Smooth muscle cell (in vitro differentiated cells): Measurements from ENCODE around the gene SLC9A9. TPM values are rescaled to one million over a fixed set of nuclear protein-coding genes. Genes with fewer than 3 reads are reported as not detected.

Source experiments
- DNase-seq: peaks from one replicate; lab custom pipeline; 2025; ENCODE audit not compliant: unreplicated experiment; lab: John Stamatoyannopoulos, UW
- H2AFZ ChIP-seq: fragments of 200-600 bp; sonication (generic); 2 replicates; pipeline ENCODE4 v1.6.0; 2016; ENCODE audit warnings: antibody characterized with exemption, low read depth, mild to moderate bottlenecking
- H3F3A ChIP-seq: fragments of 200-600 bp; sonication (generic); 2 replicates; pipeline ENCODE4 v1.6.0; 2017; ENCODE audit warnings: antibody characterized with exemption, low read depth
- H3K27ac ChIP-seq: fragments of 200-600 bp; sonication (generic); 2 replicates; pipeline ENCODE4 v1.5.1; 2016; ENCODE audit warnings: low read depth, mild to moderate bottlenecking
- H3K27me3 ChIP-seq: fragments of 200-600 bp; sonication (generic); 2 replicates; pipeline ENCODE4 v1.6.1; 2016; ENCODE audit warnings: low read depth, mild to moderate bottlenecking
- H3K36me3 ChIP-seq: fragments of 200-600 bp; sonication (generic); 2 replicates; pipeline ENCODE4 v1.5.1; 2016; ENCODE audit warnings: low read depth
- H3K4me1 ChIP-seq: fragments of 200-600 bp; sonication (generic); 2 replicates; pipeline ENCODE4 v1.5.1; 2016; ENCODE audit warnings: low read depth
- H3K4me2 ChIP-seq: fragments of 200-600 bp; sonication (generic); 2 replicates; pipeline ENCODE4 v1.6.0; 2016; ENCODE audit warnings: mild to moderate bottlenecking
- H3K4me3 ChIP-seq: fragments of 200-600 bp; sonication (generic); 2 replicates; pipeline ENCODE4 v1.5.1; 2016; ENCODE audit warnings: mild to moderate bottlenecking
- H3K79me2 ChIP-seq: fragments of 200-600 bp; sonication (generic); 2 replicates; pipeline ENCODE4 v1.6.0; 2016; ENCODE audit warnings: low read depth, mild to moderate bottlenecking
- H3K9ac ChIP-seq: fragments of 200-600 bp; sonication (generic); 2 replicates; pipeline ENCODE4 v1.6.0; 2016; ENCODE audit warnings: low read depth
- H3K9me3 ChIP-seq: fragments of 200-600 bp; sonication (generic); replicated peaks from 2 replicates; pipeline ENCODE4 v1.5.1; 2016; ENCODE audit warnings: low read depth
- H4K20me1 ChIP-seq: fragments of 200-600 bp; sonication (generic); 2 replicates; pipeline ENCODE4 v1.6.0; 2016; ENCODE audit warnings: low read depth
- WGBS: methylation state at CpG from one replicate; pipeline ENCODE4 v1.1.7; 2016; ENCODE audit warnings: low lambda C conversion rate; 5-methylcytosine and 5-hydroxymethylcytosine counted together
- polyA plus RNA-seq: library from polyadenylated mRNA; unstranded; fragments of >200 nt; fragmentation: Nextera tagmentation; extraction: Ambion mirVana; gene quantifications from 2 replicates; pipeline ENCODE4 v1.2.1, GENCODE V29; 2016
- total RNA-seq: library from RNA; depleted of rRNA; stranded (reverse); fragments of >200 nt; gene quantifications from 2 replicates; pipeline ENCODE4 v1.2.3, GENCODE V29; 2014
- TF ChIP-seq, protein P1 (sequence below): fragments of 200-600 bp; sonication (generic); IDR thresholded peaks from 2 replicates; pipeline ENCODE4 v1.5.1; 2017; ENCODE audit warnings: borderline replicate concordance, mild to moderate bottlenecking, antibody characterized with exemption; ENCODE audit not compliant: insufficient read depth, poor library complexity, severe bottlenecking

Gene SLC9A9
- total and polyA plus RNA-seq, 2 experiments from 2014 or later = 4.0 to 8.9 TPM

DNA sequence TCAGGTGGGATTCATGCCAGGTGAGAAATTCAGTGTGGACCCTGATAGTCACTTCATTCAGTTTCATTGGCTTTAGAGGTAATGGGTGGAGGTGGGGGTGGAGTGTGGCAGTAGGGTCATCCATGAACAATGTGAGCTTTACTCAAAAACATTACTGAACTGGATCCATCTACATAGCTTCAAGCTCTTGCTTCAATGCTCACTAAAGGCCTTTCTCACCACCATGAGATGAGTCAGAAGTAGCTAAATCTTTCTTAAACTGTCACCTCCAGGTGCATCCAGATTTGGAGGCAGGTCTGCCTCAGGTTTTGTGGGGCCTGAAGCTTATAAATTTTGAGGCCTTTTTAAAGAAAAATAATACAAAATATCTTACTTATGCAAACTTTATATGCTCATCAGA is 365.1 kb downstream of the SLC9A9 start:
- H3K9me3 ChIP-seq = no peaks in the 10 kb centered on the region
- DNase-seq = no peak
- H3K79me2 ChIP-seq = no peaks in the 10 kb centered on the region

DNA sequence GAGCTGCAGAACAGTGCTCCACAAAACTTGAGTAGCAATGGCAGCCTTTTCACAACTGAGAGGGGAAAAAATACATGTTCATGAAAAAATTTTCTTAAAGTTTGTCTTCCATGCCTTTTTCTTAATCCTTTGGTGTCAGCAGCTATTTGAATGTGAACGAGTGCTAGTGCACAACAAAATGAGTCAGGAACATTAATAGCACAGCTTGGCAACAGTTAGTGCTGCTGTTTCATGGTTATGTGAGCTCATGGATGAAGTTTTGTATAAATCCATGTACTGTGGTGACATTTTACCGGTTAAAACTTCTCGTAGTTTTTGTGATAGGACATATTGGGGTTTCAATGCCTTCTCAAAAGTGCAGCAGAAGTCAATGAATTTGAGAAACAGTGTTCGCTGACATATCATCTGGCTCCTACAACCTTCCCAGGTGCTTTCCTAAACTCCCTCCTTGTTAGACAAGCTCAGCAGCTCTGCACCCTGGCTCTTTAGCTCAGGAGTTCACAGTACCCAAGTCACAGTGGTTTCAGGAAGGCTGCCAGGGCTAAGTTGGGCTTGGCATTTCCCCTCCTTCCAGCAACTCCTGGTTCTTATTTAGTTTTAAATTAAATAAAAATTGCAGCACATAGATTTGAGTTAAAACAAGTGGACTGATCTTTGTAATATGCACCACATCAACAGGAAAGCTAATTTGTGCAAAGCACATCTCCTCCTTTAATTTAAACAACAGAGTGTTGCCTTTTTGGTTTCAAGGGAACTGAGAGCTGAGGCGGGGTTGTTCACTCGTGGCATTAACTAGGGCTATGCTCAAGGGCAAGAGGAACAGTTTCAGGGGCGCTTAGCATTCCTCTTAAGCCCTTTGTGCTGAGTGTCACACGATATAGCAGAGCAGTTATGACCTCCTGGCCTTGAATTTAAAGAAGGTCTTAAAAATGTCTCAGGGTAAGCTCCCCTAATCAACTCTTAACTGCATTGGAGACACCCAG is 365.9 kb downstream of the SLC9A9 start:
- DNase-seq = no peak
- Histone ChIP-seq H3K4me1 (no peaks in the 10 kb centered on the region), H3K27me3 (no peaks in the 10 kb centered on the region), H3F3A (no peaks in the 10 kb centered on the region), H3K27ac (no peak overlapping the region), H3K79me2 (no peaks in the 10 kb centered on the region), H3K9ac (no peak overlapping the region), H2AFZ (no peak overlapping the region), H3K4me3 (no peak overlapping the region), H4K20me1 (no peaks in the 10 kb centered on the region), H3K4me2 (no peak overlapping the region), H3K9me3 (no peaks in the 10 kb centered on the region), H3K36me3 (no peaks in the 10 kb centered on the region)
- TF ChIP-seq, protein P1, sequence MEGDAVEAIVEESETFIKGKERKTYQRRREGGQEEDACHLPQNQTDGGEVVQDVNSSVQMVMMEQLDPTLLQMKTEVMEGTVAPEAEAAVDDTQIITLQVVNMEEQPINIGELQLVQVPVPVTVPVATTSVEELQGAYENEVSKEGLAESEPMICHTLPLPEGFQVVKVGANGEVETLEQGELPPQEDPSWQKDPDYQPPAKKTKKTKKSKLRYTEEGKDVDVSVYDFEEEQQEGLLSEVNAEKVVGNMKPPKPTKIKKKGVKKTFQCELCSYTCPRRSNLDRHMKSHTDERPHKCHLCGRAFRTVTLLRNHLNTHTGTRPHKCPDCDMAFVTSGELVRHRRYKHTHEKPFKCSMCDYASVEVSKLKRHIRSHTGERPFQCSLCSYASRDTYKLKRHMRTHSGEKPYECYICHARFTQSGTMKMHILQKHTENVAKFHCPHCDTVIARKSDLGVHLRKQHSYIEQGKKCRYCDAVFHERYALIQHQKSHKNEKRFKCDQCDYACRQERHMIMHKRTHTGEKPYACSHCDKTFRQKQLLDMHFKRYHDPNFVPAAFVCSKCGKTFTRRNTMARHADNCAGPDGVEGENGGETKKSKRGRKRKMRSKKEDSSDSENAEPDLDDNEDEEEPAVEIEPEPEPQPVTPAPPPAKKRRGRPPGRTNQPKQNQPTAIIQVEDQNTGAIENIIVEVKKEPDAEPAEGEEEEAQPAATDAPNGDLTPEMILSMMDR = no peak
- WGBS = 82% methylated on average over 8 of the region's 8 CpGs

More for the DNA sequence above, 365.1 kb downstream of the SLC9A9 start:
- TF ChIP-seq, protein P1 = no peak
- Histone ChIP-seq H3K4me1 (no peaks in the 10 kb centered on the region), H3K27ac (no peak overlapping the region), H3K27me3 (no peaks in the 10 kb centered on the region), H3K36me3 (no peaks in the 10 kb centered on the region), H3K4me2 (no peak overlapping the region), H3K9ac (no peak overlapping the region), H3K4me3 (no peak overlapping the region), H4K20me1 (no peaks in the 10 kb centered on the region), H2AFZ (no peak overlapping the region), H3F3A (no peaks in the 10 kb centered on the region)

DNA sequence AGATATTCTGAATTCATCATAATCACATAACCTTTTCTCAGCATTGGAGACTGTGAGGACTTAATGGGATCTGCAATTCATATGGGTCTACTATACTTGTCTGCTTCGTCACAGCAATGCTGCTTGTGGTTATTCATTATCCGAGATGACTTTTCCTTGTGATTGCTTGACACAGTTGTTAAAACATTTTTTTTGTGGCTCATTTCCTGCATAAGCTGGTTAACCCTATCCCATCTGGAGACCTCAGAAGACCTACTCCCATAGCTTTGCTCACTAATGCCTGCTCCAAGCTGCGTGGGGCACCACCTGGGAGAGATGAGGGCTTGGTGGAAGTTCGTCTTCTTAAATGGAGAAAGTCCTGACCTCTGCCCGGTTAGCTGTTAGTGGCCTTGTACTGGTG is 367.9 kb downstream of the SLC9A9 start:
- H3K9me3 ChIP-seq = no peaks in the 10 kb centered on the region
- H3K27me3 ChIP-seq = no peaks in the 10 kb centered on the region
- no peak overlapping the region for H3K4me2 ChIP-seq
- DNase-seq = no peak
- no peaks in the 10 kb centered on the region for H3F3A ChIP-seq
- H3K36me3 ChIP-seq = no peaks in the 10 kb centered on the region
- no peak overlapping the region for H3K9ac ChIP-seq
- H3K27ac ChIP-seq = no peak overlapping the region
- no peaks in the 10 kb centered on the region for H3K4me1 ChIP-seq
- no peaks in the 10 kb centered on the region for H4K20me1 ChIP-seq
- 30% methylated on average over 5 of the region's 5 CpGs for WGBS
- TF ChIP-seq, protein P1 = no peak
- no peak overlapping the region for H3K4me3 ChIP-seq
- no peaks in the 10 kb centered on the region for H3K79me2 ChIP-seq
- no peak overlapping the region for H2AFZ ChIP-seq
